Subcutaneous abdominal adipose tissue (tissue), 5 donors: ENCODE measurements around the gene KLHL6.
"Not testable (repeated sequence)": the region's sequence is repeated elsewhere in the genome, so short reads cannot be mapped to it uniquely, and the experiment has no call there.

Source experiments
- H3K27ac ChIP-seq: one replicate; pipeline ENCODE4 v1.7.0; 2013; ENCODE audit warnings: low read depth, mild to moderate bottlenecking, inconsistent platforms, low read length, moderate library complexity
- H3K27me3 ChIP-seq, 5 donors: one replicate each; pipeline ENCODE4 v1.7.0; 2013; ENCODE audit warnings: low read length in 5 of 5, inconsistent platforms in 1 of 5; ENCODE audit not compliant: control insufficient read depth in 5 of 5, insufficient read depth in 4 of 5
- H3K36me3 ChIP-seq, 5 donors: one replicate each; pipeline ENCODE4 v1.7.0; 2013; ENCODE audit warnings: low read length in 5 of 5; ENCODE audit not compliant: control insufficient read depth in 5 of 5, insufficient read depth in 5 of 5
- H3K4me1 ChIP-seq, 5 donors: one replicate each; pipeline ENCODE4 v1.7.0; 2013; ENCODE audit warnings: low read length in 5 of 5, mild to moderate bottlenecking in 3 of 5, moderate library complexity in 1 of 5; ENCODE audit not compliant: control insufficient read depth in 5 of 5, insufficient read depth in 5 of 5
- H3K4me3 ChIP-seq, 5 donors: one replicate each; pipeline ENCODE4 v1.7.0; 2013; ENCODE audit warnings: low read length in 5 of 5, low read depth in 1 of 5
- H3K9ac ChIP-seq, 5 donors: one replicate each; pipeline ENCODE4 v1.7.0; 2013; ENCODE audit warnings: low read length in 5 of 5, mild to moderate bottlenecking in 4 of 5, moderate library complexity in 3 of 5
- H3K9me3 ChIP-seq, 5 donors: one replicate each; pipeline ENCODE4 v1.7.0; 2013; ENCODE audit warnings: low read length in 5 of 5; ENCODE audit not compliant: control insufficient read depth in 5 of 5
- donor health status: healthy.
- donor health status: healthy.
- donor health status: healthy.
- donor health status: healthy.
- donor health status: healthy.

Gene KLHL6

DNA sequence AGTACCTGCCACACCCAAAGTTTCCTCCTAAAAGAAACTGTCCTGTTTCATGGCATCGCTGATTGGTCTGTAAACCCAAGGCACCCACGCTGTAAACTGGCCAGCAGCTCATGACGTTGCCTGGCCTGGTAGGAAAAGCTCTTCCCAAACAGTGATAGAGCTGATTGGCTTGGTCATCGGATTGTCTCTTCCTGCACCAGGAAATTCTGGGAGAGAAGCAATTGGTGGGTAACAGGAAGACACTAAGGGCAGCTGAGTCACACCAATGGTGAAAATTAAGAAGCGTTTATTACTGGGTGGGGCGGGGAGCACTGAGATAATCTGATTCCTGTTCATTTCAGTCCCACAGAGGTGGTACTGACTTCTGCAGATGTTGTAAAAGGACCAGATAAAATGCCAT lies 31.0 kb downstream of the KLHL6 start:
- peaks cover 0 to 9% (median 4%) of the 10 kb centered on the region in 5 donors for H3K4me1 ChIP-seq
- H3K9me3 ChIP-seq: no peaks in the 10 kb centered on the region
- H3K27me3 ChIP-seq: no peaks in the 10 kb centered on the region

DNA sequence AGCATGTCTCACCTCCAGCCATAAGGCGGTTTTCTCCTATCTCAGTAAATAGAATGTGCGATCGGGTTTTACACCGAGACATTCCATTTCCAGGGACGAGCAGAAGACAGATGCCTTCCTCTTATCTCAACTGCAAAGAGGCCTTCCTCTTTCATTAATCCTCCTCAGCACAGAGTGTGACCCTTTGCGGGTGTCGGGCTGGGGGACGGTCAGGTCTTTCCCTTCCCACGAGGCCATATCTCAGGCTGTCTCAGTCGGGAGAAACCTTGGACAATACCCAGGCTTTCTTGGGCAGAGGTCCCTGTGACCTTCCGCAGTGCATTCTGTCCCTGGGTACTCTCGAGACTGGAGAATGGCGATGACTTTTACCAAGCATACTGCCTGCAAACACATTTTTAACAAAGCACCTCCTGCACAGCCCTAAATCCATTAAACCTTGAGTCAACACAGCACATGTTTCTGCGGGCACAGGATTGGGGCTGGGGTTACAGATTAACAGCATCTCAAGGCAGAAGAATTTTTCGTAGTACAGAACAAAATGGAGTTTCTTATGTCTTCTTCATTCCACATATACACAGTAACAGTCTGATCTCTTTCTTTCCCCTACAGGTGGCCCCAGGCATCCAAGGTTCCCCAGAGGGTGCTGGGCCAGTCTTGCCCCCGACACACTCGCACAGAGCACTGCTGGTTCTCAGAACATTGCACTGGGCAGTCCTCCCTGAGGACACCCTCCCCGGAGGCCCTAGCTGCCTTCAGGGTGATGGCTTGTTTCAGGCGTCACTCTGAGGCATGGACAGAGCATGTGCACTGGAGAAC lies 34.6 kb downstream of the KLHL6 start:
- not testable (repeated sequence) for H3K27ac ChIP-seq, H3K9ac ChIP-seq

More for the DNA sequence above, 31.0 kb downstream of the KLHL6 start:
- no peak overlapping the region for H3K27ac ChIP-seq
- no peak overlapping the region for H3K9ac ChIP-seq
- no peak overlapping the region for H3K4me3 ChIP-seq
- no peaks in the 10 kb centered on the region for H3K36me3 ChIP-seq

DNA sequence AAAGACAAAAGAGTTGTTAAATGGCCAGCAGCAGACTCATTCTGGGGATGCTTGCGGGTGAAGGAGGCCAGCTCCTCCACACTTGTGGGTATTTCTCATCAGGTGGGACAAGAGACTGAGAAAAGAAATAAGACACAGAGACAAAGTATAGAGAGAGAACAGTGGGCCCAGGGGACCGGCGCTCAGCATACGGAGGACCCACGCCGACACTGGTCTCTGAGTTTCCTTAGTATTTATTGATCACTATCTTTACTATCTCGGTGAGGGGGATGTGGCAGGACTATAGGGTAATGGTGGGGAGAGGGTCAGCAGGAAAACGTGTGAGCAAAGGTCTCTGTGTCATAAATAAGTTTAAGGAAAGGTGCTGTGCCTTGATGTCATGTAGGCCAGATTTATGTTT lies 35.2 kb downstream of the KLHL6 start:
- not testable (repeated sequence) for H3K36me3 ChIP-seq, H3K4me3 ChIP-seq

More for the DNA sequence above, 34.6 kb downstream of the KLHL6 start:
- H3K9me3 ChIP-seq, H3K27me3 ChIP-seq, H3K36me3 ChIP-seq, H3K4me3 ChIP-seq: not testable (repeated sequence)
- H3K4me1 ChIP-seq: peaks cover 0 to 11% (median 4%) of the 10 kb centered on the region in 5 donors

DNA sequence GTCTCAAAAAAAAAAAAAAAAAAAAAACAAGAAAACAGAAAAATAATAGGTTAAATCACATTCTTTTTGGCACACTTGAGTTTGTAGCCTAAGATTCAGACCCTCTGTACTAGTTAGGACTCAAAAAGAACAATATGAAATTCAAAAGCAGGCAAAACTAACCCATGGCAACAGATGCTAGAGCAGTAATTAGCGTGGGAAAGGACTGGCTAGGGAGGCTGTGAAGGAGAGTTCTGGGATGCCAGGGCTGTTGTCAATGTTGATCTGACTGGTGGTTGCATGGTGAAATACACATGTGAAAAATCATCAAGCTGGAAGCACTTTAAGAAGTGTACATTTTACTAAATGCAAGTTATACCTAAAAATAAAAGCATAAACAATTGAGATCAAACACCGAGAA lies 35.6 kb downstream of the KLHL6 start:
- Histone ChIP-seq H3K9me3 (no peaks in the 10 kb centered on the region), H3K36me3 (no peaks in the 10 kb centered on the region), H3K27me3 (no peaks in the 10 kb centered on the region), H3K27ac (no peak overlapping the region), H3K4me3 (no peak overlapping the region), H3K4me1 (peaks cover 0 to 13% (median 4%) of the 10 kb centered on the region in 5 donors), H3K9ac (no peak overlapping the region)

More for the DNA sequence above, 35.2 kb downstream of the KLHL6 start:
- H3K9ac ChIP-seq, H3K27ac ChIP-seq, H3K9me3 ChIP-seq, H3K27me3 ChIP-seq: not testable (repeated sequence)
- peaks cover 0 to 13% (median 4%) of the 10 kb centered on the region in 5 donors for H3K4me1 ChIP-seq

DNA sequence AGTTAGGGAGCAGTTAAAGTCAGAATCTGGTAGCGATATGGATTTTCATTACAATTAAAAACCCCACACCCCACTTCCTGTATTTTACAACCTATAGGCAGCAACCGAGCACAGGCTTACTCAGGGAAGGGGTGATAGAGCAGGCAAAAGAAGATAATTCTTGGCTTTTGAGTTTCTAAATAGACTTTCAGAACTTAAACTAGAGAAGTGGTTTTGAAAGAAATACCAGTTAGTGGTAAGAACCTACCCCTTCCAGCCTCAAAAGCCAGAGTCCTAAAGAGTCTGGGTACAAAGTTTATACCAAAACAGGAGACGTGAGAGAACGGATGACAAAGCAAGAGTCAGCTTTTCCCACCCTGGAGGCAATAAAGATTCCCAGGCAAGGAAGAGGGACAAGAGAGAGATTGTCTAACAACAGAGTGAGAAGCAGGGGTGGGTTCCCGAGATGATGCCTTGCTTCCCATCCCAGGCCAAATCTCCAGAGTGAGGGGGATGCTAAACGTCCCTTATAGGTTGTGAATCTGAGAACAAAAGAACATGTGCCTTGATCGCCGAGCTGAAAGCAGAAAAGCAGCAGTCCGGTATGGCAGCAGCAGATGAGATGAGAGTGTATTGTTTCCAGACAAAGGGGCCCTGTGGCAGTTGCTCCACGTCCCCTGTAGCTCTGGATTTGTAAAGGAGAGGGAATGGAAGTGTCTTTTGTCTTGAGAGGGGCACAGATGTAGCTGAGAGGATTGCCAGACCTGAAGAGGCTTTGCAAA lies 36.8 kb downstream of the KLHL6 start:
- Histone ChIP-seq H3K4me3 (no peak overlapping the region), H3K27ac (no peak overlapping the region), H3K36me3 (no peaks in the 10 kb centered on the region), H3K9me3 (no peaks in the 10 kb centered on the region), H3K9ac (no peak overlapping the region), H3K4me1 (peaks cover 0 to 10% (median 4%) of the 10 kb centered on the region in 5 donors), H3K27me3 (no peaks in the 10 kb centered on the region)

DNA sequence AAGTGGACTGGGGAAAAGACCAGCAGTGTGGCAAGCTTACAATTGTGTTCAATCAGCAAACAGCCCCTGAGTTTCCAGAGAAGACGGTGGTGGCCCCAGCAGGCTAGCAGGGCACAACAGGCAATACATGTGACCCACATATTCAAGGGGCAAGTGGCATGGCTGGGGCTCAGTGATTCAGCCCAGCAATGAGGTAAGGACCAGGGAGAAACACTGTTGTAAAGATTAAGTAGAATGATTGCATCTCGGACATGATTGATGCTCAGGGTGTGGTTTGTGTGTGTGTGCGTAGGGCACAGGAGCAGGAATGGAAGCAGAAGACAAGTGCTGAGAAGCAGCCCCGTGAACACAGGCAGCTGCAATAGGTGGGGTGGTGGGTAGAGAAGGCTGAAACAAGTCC lies 37.9 kb downstream of the KLHL6 start:
- Histone ChIP-seq H3K27ac (no peak overlapping the region), H3K4me1 (peaks cover 0 to 15% (median 4%) of the 10 kb centered on the region in 5 donors), H3K9me3 (no peaks in the 10 kb centered on the region), H3K4me3 (no peak overlapping the region), H3K27me3 (no peaks in the 10 kb centered on the region), H3K9ac (no peak overlapping the region), H3K36me3 (no peaks in the 10 kb centered on the region)

DNA sequence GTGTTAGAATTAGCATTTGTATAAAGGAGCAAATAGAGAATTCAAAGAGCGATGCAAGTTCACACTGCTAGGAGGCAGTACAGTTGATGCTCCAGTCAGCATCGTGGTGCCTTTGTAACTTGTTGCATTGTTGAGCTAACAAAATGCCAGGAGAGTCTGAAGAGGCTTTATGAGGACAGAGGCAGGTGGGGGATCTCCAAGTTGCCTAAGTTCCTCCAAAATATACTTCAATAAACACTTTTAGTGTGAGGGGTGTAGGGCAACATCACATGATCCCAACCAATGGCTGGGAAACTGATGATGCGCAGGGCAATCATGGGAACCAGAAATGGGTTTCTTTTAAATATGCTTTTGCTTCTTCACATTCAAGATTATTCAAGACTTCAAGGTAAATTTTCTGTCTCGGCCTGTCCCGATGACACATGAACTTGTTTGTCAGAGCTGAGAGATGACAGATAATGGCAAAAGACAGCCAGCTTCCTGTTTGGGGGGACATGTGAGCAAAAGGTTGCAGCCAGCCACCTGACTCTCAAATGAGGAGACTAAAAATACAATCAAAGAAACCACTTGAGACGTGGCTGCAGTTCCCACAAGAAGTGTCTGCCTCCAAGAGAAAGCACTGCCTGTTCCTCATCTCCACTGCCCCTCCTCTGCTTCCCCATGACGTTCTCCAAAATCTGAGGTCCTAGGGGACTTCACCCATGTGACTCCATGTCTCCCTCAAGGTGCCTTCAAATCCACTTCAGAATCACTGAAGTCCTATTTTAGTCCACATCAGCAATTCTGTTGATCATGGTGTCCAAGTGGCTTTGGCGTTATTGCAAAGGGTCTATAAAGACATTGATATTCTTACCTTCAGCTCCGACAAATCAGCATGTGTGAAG lies 39.3 kb downstream of the KLHL6 start:
- no peaks in the 10 kb centered on the region for H3K36me3 ChIP-seq
- no peak overlapping the region for H3K27ac ChIP-seq
- no peak overlapping the region for H3K4me3 ChIP-seq
- no peaks in the 10 kb centered on the region for H3K9me3 ChIP-seq
- no peaks in the 10 kb centered on the region for H3K27me3 ChIP-seq
- H3K9ac ChIP-seq: no peak overlapping the region
- H3K4me1 ChIP-seq: peaks cover 0 to 22% (median 10%) of the 10 kb centered on the region in 5 donors

DNA sequence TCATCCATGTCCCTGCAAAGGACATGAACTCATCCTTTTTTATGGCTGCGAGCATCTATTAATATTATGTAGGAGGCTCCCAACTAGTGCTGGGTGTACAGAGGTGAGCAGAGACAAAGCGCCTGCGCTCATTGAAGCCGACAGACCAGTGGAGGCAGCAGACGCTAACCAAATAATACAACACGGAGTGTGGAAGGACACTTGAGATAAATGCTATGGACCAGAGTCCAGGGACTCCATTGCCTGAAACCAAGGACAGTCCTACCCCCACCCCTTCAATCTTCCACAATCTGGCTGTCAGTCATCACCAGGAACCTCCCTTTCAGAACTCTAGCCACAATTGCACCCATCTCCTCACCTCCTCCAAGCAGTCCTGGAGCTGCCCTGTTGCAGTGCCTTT lies 41.5 kb downstream of the KLHL6 start:
- Histone ChIP-seq H3K4me1 (peaks cover 0 to 22% (median 15%) of the 10 kb centered on the region in 5 donors), H3K4me3 (no peak overlapping the region), H3K9me3 (no peaks in the 10 kb centered on the region), H3K9ac (no peak overlapping the region), H3K27me3 (no peaks in the 10 kb centered on the region), H3K27ac (no peak overlapping the region), H3K36me3 (no peaks in the 10 kb centered on the region)

DNA sequence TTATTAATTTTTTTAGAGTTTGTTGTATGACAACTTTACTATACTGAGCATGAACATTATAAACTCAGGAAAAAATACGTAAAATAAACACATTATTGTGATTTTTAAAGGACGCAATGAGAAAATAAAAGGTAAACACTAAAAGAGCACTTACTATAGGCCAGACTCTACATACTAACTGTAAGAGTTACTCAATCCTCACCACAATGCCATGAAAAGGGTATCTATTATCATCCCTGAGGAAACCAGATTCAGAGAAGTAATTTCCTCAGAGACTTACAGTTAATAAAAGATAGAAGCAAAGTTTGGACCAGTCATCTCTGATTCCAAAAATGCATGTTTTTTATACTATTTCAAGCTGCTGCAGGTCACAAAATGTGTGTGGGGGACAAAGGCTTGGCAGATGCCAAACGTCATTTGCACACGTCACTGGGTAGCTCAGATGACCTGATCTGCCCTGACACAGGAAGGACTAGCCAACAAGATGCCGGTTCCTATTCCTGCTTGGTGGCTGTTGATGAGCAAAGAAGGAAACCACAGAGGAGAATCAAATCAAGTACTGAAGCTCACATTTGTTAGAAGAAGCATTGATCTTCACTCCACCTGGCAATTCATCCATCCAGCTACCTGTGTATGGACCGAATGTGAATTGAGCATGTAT lies 42.3 kb downstream of the KLHL6 start:
- Histone ChIP-seq H3K36me3 (no peaks in the 10 kb centered on the region), H3K27ac (no peak overlapping the region)

More for the DNA sequence above, 42.3 kb downstream of the KLHL6 start:
- H3K4me1 ChIP-seq: peaks cover 0 to 22% (median 15%) of the 10 kb centered on the region in 5 donors
- no peaks in the 10 kb centered on the region for H3K27me3 ChIP-seq
- H3K4me3 ChIP-seq: no peak overlapping the region
- no peaks in the 10 kb centered on the region for H3K9me3 ChIP-seq
- no peak overlapping the region for H3K9ac ChIP-seq
